ENCODE results near the gene HOXA7. TPM values are rescaled to one million over a fixed set of nuclear protein-coding genes. Genes with fewer than 3 reads are reported as not detected.

HOXA7 gene
- total RNA-seq, 1 donor from 2014 or later = 17.9 TPM

DNA sequence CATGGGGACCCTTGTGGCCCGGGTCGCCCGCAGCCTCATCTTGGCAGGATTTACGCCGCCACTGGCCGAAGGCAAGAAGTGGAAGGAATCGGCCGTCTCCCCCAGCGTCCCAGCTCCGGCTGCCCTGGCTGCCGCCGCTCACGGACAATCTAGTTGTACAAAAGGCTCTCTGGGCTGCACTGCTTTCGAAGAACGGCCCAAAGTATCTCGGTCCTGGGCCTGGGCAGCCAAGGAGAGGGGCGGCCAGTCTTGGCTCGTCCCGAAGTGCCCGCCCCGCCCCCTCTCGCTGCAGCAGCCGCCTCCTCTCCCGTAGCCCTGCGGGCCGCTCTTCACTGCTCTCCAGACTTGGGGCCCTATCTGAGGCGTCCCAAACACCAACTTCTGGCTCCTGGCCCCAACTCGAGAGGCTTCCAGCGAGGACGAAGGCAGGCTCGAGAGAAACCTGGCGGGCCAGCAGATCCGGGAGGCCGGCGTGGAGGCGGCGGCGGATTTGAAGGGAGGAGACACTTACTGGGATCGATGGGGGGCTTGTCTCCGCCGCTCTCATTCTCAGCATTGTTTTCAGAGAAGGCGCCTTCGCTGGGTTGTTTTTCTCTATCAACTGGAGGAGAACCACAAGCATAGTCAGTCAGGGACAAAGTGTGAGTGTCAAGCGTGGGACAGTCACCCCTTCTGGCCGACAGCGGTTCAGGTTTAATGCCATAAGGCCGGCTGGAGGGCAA is 8.1 kb upstream of the HOXA7 start:
- TF ChIP-seq CTCF (IDR thresholded peaks at IDR 0.05; ENCODE audit: unreplicated experiment) = no peak
- Mint-ChIP-seq H3K4me3 (peak overlapping the region; percentile 65), H3K9me3 (no peaks in the 10 kb centered on the region), H3K27me3 (ENCODE audit: low read depth) (peaks cover 87% of the 10 kb centered on the region), H3K27ac (peak overlapping the region; percentile 78), H3K36me3 (peaks cover 1% of the 10 kb centered on the region), H3K4me1 (peaks cover 50% of the 10 kb centered on the region)
- no peak for DNase-seq (ENCODE audit: low spot score in 2 of 2, unreplicated experiment in 2 of 2)

- Mint-ChIP-seq H3K9me3 (no peaks in the 10 kb centered on the region), H3K27me3 (ENCODE audit: low read depth) (peaks cover 89% of the 10 kb centered on the region), H3K4me1 (peaks cover 54% of the 10 kb centered on the region), H3K27ac (peak overlapping the region; percentile 78), H3K4me3 (peak overlapping the region; percentile 65), H3K36me3 (peaks cover 1% of the 10 kb centered on the region)
- no peak for DNase-seq (ENCODE audit: low spot score in 2 of 2, unreplicated experiment in 2 of 2)
- TF ChIP-seq CTCF (IDR thresholded peaks at IDR 0.05; ENCODE audit: unreplicated experiment) = no peak
Measured at GRCh38 chr7:27164045-27164366, 7.5 kb upstream of the HOXA7 start.

DNA sequence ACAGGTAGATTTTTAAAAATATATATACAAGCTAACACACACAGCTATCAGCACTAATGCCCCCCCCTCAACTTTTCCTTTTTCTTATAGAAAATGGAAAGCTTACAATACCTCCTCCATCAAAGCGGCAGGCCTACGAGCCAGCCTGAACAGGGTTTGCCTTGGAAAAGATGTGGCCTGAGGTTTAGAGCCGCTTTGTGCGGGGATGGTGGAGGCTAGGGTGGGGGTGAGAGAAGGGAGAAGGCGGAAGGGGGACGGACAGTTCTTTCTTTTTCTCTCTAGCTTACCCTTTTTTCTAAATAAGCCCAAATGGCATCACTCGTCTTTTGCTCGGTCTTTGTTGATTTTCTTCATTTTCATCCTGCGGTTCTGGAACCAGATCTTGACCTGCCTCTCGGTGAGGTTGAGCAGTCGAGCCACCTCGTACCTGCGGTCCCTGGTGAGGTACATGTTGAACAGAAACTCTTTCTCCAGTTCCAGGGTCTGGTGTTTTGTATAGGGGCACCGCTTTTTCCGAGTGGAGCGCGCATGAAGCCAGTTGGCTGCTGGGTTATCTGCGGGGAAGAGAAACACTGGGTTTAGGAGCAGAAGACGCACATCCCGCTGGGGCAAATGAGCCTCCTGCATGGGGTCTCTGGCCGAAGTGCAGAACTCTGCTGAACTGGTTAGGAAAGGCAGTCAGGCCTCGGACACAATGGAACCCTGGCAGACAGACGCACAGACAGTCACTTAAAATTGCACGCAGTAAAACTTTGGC is 7.0 kb upstream of the HOXA7 start:
- peaks cover 89% of the 10 kb centered on the region for H3K27me3 Mint-ChIP-seq (ENCODE audit: low read depth)
- peaks cover 1% of the 10 kb centered on the region for H3K36me3 Mint-ChIP-seq
- peak overlapping the region; percentile 78 for H3K27ac Mint-ChIP-seq
- peak overlapping the region; percentile 65 for H3K4me3 Mint-ChIP-seq
- no peak for TF ChIP-seq CTCF (IDR thresholded peaks at IDR 0.05; ENCODE audit: unreplicated experiment)
- no peaks in the 10 kb centered on the region for H3K9me3 Mint-ChIP-seq
- peaks cover 54% of the 10 kb centered on the region for H3K4me1 Mint-ChIP-seq
- no peak for DNase-seq (ENCODE audit: low spot score in 2 of 2, unreplicated experiment in 2 of 2)

- peaks cover 89% of the 10 kb centered on the region for H3K27me3 Mint-ChIP-seq (ENCODE audit: low read depth)
- no peaks in the 10 kb centered on the region for H3K9me3 Mint-ChIP-seq
- no peak for TF ChIP-seq CTCF (IDR thresholded peaks at IDR 0.05; ENCODE audit: unreplicated experiment)
- peak overlapping the region; percentile 65 for H3K4me3 Mint-ChIP-seq
- no peak for DNase-seq (ENCODE audit: low spot score in 2 of 2, unreplicated experiment in 2 of 2)
- H3K4me1 Mint-ChIP-seq = peaks cover 53% of the 10 kb centered on the region
- H3K36me3 Mint-ChIP-seq = peaks cover 3% of the 10 kb centered on the region
- peak overlapping the region; percentile 55 for H3K27ac Mint-ChIP-seq
Measured at GRCh38 chr7:27162561-27163287, 6.2 kb upstream of the HOXA7 start.

DNA sequence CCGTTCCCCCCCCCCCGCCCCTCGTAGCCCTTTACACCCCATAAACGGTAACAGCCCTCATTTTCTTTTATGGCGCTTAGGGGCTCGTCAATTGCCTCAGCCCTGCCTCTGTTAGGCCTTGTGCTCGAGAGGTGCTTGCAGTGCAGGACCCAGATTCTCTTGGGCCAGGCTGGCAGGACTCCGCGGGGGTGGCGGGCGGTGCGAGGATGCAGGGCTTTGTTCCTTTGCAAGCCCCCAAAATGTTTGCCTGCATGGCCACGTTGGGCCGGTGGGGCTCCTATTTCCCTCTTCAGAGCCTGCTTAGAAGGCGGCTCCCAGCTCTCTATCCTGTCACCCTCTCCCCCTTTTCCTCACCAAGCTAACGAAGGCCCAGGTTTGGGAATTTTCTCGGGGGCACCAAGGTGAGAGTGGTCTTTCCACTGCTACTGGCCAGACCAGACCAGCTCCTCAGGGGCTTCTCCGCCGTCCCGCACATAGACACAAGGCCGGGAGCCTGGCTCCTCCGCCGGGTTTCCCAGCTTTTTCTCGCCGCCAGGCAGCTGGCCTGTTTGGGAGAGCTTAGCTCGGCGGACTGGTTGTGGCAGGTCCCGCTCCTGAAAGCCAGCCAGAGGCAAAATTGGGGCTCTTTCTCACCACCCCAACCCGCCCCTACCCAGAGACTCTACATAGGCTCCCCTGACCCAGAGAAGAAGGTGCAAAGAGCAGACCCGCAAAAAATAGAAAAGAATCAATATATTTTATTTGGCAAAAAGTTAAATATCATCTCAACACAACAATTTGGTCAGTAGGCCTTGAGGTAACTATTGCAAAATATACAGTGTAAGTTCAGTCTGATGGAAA is 5.5 kb upstream of the HOXA7 start:
- peaks cover 3% of the 10 kb centered on the region for H3K36me3 Mint-ChIP-seq
- peaks cover 89% of the 10 kb centered on the region for H3K27me3 Mint-ChIP-seq (ENCODE audit: low read depth)

More for the DNA sequence above, 5.5 kb upstream of the HOXA7 start:
- H3K4me1 Mint-ChIP-seq = peaks cover 53% of the 10 kb centered on the region
- TF ChIP-seq CTCF (IDR thresholded peaks at IDR 0.05; ENCODE audit: unreplicated experiment) = no peak
- no peaks in the 10 kb centered on the region for H3K9me3 Mint-ChIP-seq
- H3K4me3 Mint-ChIP-seq = peak overlapping the region; percentile 61
- peak overlapping the region; percentile 88 for H3K27ac Mint-ChIP-seq
- DNase-seq (ENCODE audit: low spot score in 2 of 2, unreplicated experiment in 2 of 2) = peak in 1 of 2 experiments; percentile 19
